Vagina (tissue), 2 donors: ENCODE measurements around the gene NAPB.

Experiments used
- CTCF ChIP-seq, 3 experiments: fragments of 450-650 bp in 2 of 3; fragments of 200-600 bp in 1 of 3; sonication (generic) in 1 of 3; IDR thresholded peaks; one replicate each; pipeline ENCODE4 v1.5.1; 2017 to 2019; ENCODE audit warnings: antibody characterized with exemption in 3 of 3, mild to moderate bottlenecking in 2 of 3, moderate library complexity in 2 of 3
- POLR2A ChIP-seq, 2 donors: fragments of 450-650 bp; IDR thresholded peaks; one replicate each; pipeline ENCODE4 v1.6.1; 2017; ENCODE audit warnings: antibody characterized with exemption in 2 of 2, mild to moderate bottlenecking in 2 of 2, moderate library complexity in 2 of 2

GRCh38 chr20:23454816-23455215, 33.5 kb upstream of the NAPB start:
- TF ChIP-seq CTCF (IDR thresholded peaks at IDR 0.05) (no peak), POLR2A (IDR thresholded peaks at IDR 0.05) (no peak)
